DOHH2 (cell line): ENCODE results near the gene NLGN3.

Source experiments
- EZH2phosphoT487 ChIP-seq: fragments of 200-600 bp; sonication (generic); IDR thresholded peaks from 2 replicates; pipeline ENCODE4 v1.6.1; 2017; ENCODE audit warnings: borderline replicate concordance, mild to moderate bottlenecking, antibody characterized with exemption, low read length, moderate library complexity, mixed read lengths
- TF ChIP-seq, protein P1 (sequence below): fragments of 200-600 bp; sonication (generic); IDR thresholded peaks from one replicate; pipeline ENCODE4 v1.5.1; 2014; ENCODE audit warnings: antibody characterized with exemption, mild to moderate bottlenecking, low read depth, low read length; ENCODE audit not compliant: poor library complexity, severe bottlenecking

DNA sequence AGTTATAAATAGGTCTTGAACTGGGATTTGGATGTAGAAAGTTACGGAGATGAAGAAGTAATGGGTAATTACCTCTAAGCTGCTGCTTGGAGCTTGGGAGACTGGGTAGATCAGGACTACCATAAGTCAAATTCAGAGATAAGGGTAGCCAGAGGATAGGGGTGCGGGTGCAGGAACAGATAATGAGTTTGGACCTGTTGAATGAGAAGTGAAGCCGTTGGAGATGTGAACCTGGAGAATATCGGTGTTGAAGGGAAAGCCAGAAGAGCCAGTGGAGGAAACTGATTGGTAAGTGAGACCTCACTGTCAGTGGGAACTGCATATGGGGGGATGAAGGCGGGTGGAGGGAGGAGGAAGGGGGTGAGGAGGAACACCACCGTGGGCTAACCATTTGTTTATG is 49.6 kb upstream of the NLGN3 start:
- TF ChIP-seq, protein P1, sequence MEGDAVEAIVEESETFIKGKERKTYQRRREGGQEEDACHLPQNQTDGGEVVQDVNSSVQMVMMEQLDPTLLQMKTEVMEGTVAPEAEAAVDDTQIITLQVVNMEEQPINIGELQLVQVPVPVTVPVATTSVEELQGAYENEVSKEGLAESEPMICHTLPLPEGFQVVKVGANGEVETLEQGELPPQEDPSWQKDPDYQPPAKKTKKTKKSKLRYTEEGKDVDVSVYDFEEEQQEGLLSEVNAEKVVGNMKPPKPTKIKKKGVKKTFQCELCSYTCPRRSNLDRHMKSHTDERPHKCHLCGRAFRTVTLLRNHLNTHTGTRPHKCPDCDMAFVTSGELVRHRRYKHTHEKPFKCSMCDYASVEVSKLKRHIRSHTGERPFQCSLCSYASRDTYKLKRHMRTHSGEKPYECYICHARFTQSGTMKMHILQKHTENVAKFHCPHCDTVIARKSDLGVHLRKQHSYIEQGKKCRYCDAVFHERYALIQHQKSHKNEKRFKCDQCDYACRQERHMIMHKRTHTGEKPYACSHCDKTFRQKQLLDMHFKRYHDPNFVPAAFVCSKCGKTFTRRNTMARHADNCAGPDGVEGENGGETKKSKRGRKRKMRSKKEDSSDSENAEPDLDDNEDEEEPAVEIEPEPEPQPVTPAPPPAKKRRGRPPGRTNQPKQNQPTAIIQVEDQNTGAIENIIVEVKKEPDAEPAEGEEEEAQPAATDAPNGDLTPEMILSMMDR: no peak
- TF ChIP-seq EZH2phosphoT487: no peak
